ENCODE data around the gene GSTM4. TPM values are rescaled to one million over a fixed set of nuclear protein-coding genes. Genes with fewer than 3 reads are reported as not detected.

Gene GSTM4
- total RNA-seq, 1 experiment from 2014 or later, result 5.8 TPM

DNA sequence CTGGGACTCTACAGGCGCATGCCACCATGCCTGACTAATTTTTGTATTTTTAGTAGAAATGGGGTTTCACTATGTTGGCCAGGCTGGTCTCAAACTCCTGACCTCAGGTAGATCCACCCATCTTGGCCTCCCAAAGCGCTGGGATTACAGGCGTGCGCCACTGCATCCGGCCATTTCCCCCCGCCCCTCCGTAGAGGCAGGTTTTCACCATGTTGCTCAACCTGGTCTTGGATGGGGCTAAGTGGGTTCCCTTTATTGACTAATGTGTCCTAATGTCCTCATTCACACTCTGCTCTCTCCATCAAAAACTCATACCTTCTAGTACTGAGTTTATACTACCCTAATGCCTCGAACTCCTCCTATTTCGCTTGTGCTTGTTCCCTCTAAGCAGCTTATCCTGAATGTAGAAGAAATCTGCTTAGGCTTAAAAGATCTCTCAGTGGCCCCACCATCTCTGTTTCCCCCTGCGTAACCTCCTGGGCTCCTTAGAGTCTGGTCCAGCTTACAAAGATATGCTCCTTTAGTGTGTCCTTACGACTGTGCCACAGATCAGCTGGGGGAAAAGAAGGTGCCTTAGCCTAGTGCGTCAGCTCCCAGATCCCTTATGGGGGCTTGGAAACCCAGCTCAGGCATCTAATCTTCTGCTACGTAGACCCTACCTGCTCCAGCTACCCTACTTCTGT is 44.5 kb upstream of the GSTM4 start:
- TF ChIP-seq CTCF (IDR thresholded peaks at IDR 0.05; ENCODE audit: unreplicated experiment), result no peak
- no peak for DNase-seq (ENCODE audit: unreplicated experiment)
- Mint-ChIP-seq H3K4me3 (ENCODE audit: unreplicated experiment) (no peak overlapping the region), H3K27me3 (ENCODE audit: insufficient read depth, unreplicated experiment) (no peaks in the 10 kb centered on the region), H3K9me3 (ENCODE audit: unreplicated experiment) (no peaks in the 10 kb centered on the region), H3K36me3 (ENCODE audit: insufficient read depth, unreplicated experiment) (no peaks in the 10 kb centered on the region), H3K27ac (ENCODE audit: low read depth, unreplicated experiment) (no peak overlapping the region), H3K4me1 (ENCODE audit: insufficient read depth, unreplicated experiment) (peaks cover 2% of the 10 kb centered on the region)
- BruUV-seq (replicated peaks), result no TSS peak
- ChIA-PET CTCF (interaction anchor here (0.6 to 2.9 kb wide), 6 partner anchors 27 to 1296 kb away, joined by 3 to 16 read pairs (median 3); no protein-coding TSS in a partner anchor), POLR2A (interaction anchor here (1.0 to 3.9 kb wide), 2 partner anchors 10 to 63 kb away, joined by 4 to 31 read pairs; partner anchors contain the start of gene GNAI3)
- intact Hi-C loops (cut with micrococcal nuclease), result no loop called here

DNA sequence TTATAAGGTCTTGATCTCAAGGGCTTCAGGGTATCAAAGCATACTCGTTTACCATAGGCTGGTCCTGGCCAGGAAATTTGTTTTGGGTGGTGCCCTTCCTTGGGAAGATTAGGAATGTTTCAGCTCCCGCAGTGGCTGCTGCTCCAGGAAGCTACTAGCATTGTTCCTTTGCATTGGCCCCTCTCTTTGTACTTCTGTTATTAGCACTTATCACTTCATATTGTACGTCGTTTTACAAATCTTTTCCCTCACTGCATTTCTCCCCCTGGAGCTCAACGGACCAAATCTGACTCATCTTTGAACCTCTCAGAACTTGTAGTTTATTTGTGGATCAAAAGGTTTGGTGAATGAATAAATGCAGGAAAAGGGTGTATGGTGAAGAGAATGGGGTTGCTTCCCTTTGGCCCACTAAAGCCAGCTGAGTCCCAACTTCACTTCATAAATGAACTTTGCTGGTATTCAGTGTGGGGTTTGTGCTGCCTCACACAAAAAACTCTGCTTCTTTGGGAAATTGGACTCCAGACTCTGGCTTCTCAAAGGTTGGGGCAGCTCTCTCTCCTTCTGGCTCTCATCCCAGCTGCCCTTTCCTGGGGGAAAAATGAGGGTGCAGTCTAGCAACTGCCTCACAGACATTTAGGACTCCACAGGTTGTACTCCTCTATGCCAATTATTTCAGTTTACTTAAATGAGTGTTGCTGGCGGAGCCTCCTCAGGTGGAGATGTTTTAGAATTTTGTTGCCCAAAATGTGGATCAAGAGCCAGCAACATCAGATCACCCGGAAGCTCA is 42.3 kb upstream of the GSTM4 start:
- DNase-seq (ENCODE audit: unreplicated experiment), result no peak
- ChIA-PET CTCF (interaction anchor here (0.5 to 2.9 kb wide), 11 partner anchors 17 to 216 kb away, joined by 3 to 16 read pairs (median 3); no protein-coding TSS in a partner anchor), POLR2A (interaction anchor here (0.7 to 3.9 kb wide), 4 partner anchors 13 to 284 kb away, joined by 3 to 31 read pairs (median 4); partner anchors contain the start of gene GNAI3)
- H3K4me3 Mint-ChIP-seq (ENCODE audit: unreplicated experiment), result no peak overlapping the region
- no peaks in the 10 kb centered on the region for H3K9me3 Mint-ChIP-seq (ENCODE audit: unreplicated experiment)
- intact Hi-C loops (cut with micrococcal nuclease), result no loop called here
- H3K4me1 Mint-ChIP-seq (ENCODE audit: insufficient read depth, unreplicated experiment), result peaks cover 17% of the 10 kb centered on the region
- no peak overlapping the region for H3K27ac Mint-ChIP-seq (ENCODE audit: low read depth, unreplicated experiment)
- no TSS peak for BruUV-seq (replicated peaks)
- H3K36me3 Mint-ChIP-seq (ENCODE audit: insufficient read depth, unreplicated experiment), result no peaks in the 10 kb centered on the region
- no peaks in the 10 kb centered on the region for H3K27me3 Mint-ChIP-seq (ENCODE audit: insufficient read depth, unreplicated experiment)
- TF ChIP-seq CTCF (IDR thresholded peaks at IDR 0.05; ENCODE audit: unreplicated experiment), result no peak

DNA sequence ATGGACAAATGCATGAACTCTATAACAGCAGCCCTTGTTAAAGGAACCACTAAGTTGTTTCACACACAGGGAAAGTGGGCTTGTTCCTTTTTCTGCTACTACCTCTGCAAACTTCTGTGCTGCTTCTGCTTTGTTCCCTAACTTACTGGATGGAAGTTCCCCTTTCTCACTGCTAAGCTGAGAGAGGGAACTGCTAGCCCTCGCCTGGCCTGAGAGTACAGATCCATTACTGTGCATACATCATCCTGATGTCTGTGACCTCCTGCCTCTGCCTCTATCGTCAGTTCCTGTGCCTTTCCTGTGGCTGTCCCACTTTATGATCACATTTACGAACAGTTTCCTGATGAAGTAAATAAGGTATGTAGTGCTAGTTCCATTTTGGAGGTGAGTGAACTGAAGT is 40.0 kb upstream of the GSTM4 start:
- DNase-seq (ENCODE audit: unreplicated experiment), result no peak
- Mint-ChIP-seq H3K27me3 (ENCODE audit: insufficient read depth, unreplicated experiment) (no peaks in the 10 kb centered on the region), H3K4me1 (ENCODE audit: insufficient read depth, unreplicated experiment) (peaks cover 28% of the 10 kb centered on the region), H3K4me3 (ENCODE audit: unreplicated experiment) (no peak overlapping the region), H3K27ac (ENCODE audit: low read depth, unreplicated experiment) (no peak overlapping the region), H3K9me3 (ENCODE audit: unreplicated experiment) (no peaks in the 10 kb centered on the region), H3K36me3 (ENCODE audit: insufficient read depth, unreplicated experiment) (no peaks in the 10 kb centered on the region)
- BruUV-seq (replicated peaks), result no TSS peak
- CTCF ChIA-PET, result interaction anchor here (1.5 to 2.3 kb wide), 2 partner anchors 14 to 157 kb away, joined by 5 to 6 read pairs; no protein-coding TSS in a partner anchor
- TF ChIP-seq CTCF (IDR thresholded peaks at IDR 0.05; ENCODE audit: unreplicated experiment), result no peak
- intact Hi-C loops (cut with micrococcal nuclease), result no loop called here
- POLR2A ChIA-PET, result interaction anchor here (0.9 to 5.8 kb wide), 3 partner anchors 20 to 277 kb away, joined by 4 to 99 read pairs (median 4); partner anchors contain the start of gene GNAI3

DNA sequence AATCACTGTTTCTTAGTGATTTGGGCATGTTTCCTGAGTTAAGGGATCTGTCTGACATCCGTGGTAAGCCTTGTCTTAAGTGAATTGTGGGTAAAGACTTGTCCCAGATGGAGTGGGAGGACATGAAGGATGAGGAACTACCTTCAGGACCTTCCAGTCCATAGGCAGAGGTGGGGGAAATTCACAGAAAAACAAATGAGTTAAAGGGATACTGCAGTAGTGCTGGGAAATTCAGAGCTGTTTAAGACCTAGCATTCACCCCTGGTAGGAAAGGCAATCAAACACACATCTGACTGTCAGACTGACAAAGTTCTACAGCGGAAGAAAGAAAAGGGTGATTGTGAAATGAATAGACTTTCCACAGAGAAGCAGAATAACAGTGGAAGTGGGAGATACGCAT is 39.5 kb upstream of the GSTM4 start:
- Mint-ChIP-seq H3K4me1 (ENCODE audit: insufficient read depth, unreplicated experiment) (peaks cover 28% of the 10 kb centered on the region), H3K27me3 (ENCODE audit: insufficient read depth, unreplicated experiment) (no peaks in the 10 kb centered on the region), H3K9me3 (ENCODE audit: unreplicated experiment) (no peaks in the 10 kb centered on the region), H3K36me3 (ENCODE audit: insufficient read depth, unreplicated experiment) (no peaks in the 10 kb centered on the region), H3K27ac (ENCODE audit: low read depth, unreplicated experiment) (peak overlapping the region; percentile 49), H3K4me3 (ENCODE audit: unreplicated experiment) (no peak overlapping the region)
- BruUV-seq (replicated peaks), result no TSS peak
- DNase-seq (ENCODE audit: unreplicated experiment), result no peak
- TF ChIP-seq CTCF (IDR thresholded peaks at IDR 0.05; ENCODE audit: unreplicated experiment), result no peak
- intact Hi-C loops (cut with micrococcal nuclease), result no loop called here
- CTCF ChIA-PET, result interaction anchor here (1.0 to 2.3 kb wide), 6 partner anchors 14 to 157 kb away, joined by 3 to 10 read pairs (median 4); no protein-coding TSS in a partner anchor
- POLR2A ChIA-PET, result interaction anchor here (1.5 to 5.8 kb wide), 4 partner anchors 15 to 70 kb away, joined by 4 to 99 read pairs (median 8); partner anchors contain the start of gene GNAI3

Data from MCF 10A (cell line).